Measurements from ENCODE around the gene PRKACA.
A peak's percentile ranks its signal among the peaks of the same experiment; 100 is the strongest.

The PRKACA gene

GRCh38 chr19:14073925-14074838 is 43.4 kb downstream of the PRKACA start:
- no peaks in the 10 kb centered on the region for H3K36me3 ChIP-seq (ENCODE audit: control insufficient read depth, insufficient read depth, low read length, severe bottlenecking)
- peak overlapping the region; percentile 88 for H3K4me3 ChIP-seq (ENCODE audit: low read length)
- no peaks in the 10 kb centered on the region for H3K27me3 ChIP-seq (replicated peaks; ENCODE audit: control insufficient read depth, insufficient read depth, low read length)
- peak overlapping the region; percentile 87 for H3K9ac ChIP-seq (ENCODE audit: low read length)
- peaks cover 35% of the 10 kb centered on the region for H3K4me1 ChIP-seq (ENCODE audit: control insufficient read depth, insufficient read depth, low read length)
- no peaks in the 10 kb centered on the region for H3K9me3 ChIP-seq (ENCODE audit: control insufficient read depth, low read length)
- DNase-seq (ENCODE audit: low read depth) = peak; percentile 62

- peak; percentile 89 for DNase-seq (ENCODE audit: low read depth)
- Histone ChIP-seq H3K36me3 (ENCODE audit: control insufficient read depth, insufficient read depth, low read length, severe bottlenecking) (no peaks in the 10 kb centered on the region), H3K9me3 (ENCODE audit: control insufficient read depth, low read length) (no peaks in the 10 kb centered on the region), H3K9ac (ENCODE audit: low read length) (peak overlapping the region; percentile 87), H3K4me1 (ENCODE audit: control insufficient read depth, insufficient read depth, low read length) (peaks cover 31% of the 10 kb centered on the region), H3K27me3 (replicated peaks; ENCODE audit: control insufficient read depth, insufficient read depth, low read length) (no peaks in the 10 kb centered on the region), H3K4me3 (ENCODE audit: low read length) (peak overlapping the region; percentile 88)
Observed at GRCh38 chr19:14073261-14073924, 44.2 kb downstream of the PRKACA start.

GRCh38 chr19:14072535-14073260 is 44.9 kb downstream of the PRKACA start, which contains the start of gene MISP3:
MISP3 (plus strand) TSS chr19:14072786; CDS start chr19:14073310, 524 bp downstream.
- peak within 1 kb of the TSS; percentile 87 for H3K9ac ChIP-seq (ENCODE audit: low read length)
- no peaks in the 10 kb centered on the region for H3K36me3 ChIP-seq (ENCODE audit: control insufficient read depth, insufficient read depth, low read length, severe bottlenecking)
- peak; percentile 50 for DNase-seq (ENCODE audit: low read depth)
- H3K9me3 ChIP-seq (ENCODE audit: control insufficient read depth, low read length) = no peaks in the 10 kb centered on the region
- peaks cover 29% of the 10 kb centered on the region for H3K4me1 ChIP-seq (ENCODE audit: control insufficient read depth, insufficient read depth, low read length)
- no peaks in the 10 kb centered on the region for H3K27me3 ChIP-seq (replicated peaks; ENCODE audit: control insufficient read depth, insufficient read depth, low read length)
- H3K4me3 ChIP-seq (ENCODE audit: low read length) = peak within 1 kb of the TSS; percentile 88

GRCh38 chr19:14070268-14071050 is 47.1 kb downstream of the PRKACA start:
- no peaks in the 10 kb centered on the region for H3K9me3 ChIP-seq (ENCODE audit: control insufficient read depth, low read length)
- DNase-seq (ENCODE audit: low read depth) = no peak
- H3K27me3 ChIP-seq (replicated peaks; ENCODE audit: control insufficient read depth, insufficient read depth, low read length) = no peaks in the 10 kb centered on the region
- H3K36me3 ChIP-seq (ENCODE audit: control insufficient read depth, insufficient read depth, low read length, severe bottlenecking) = no peaks in the 10 kb centered on the region
- H3K4me3 ChIP-seq (ENCODE audit: low read length) = no peak overlapping the region
- H3K9ac ChIP-seq (ENCODE audit: low read length) = no peak overlapping the region
- peaks cover 28% of the 10 kb centered on the region for H3K4me1 ChIP-seq (ENCODE audit: control insufficient read depth, insufficient read depth, low read length)

GRCh38 chr19:14066134-14066533 is 51.4 kb downstream of the PRKACA start:
- Histone ChIP-seq H3K9ac (ENCODE audit: low read length) (no peak overlapping the region), H3K36me3 (ENCODE audit: control insufficient read depth, insufficient read depth, low read length, severe bottlenecking) (no peaks in the 10 kb centered on the region)
- DNase-seq (ENCODE audit: low read depth) = no peak

GRCh38 chr19:14063105-14063504 is 54.5 kb downstream of the PRKACA start:
- no peaks in the 10 kb centered on the region for H3K9me3 ChIP-seq (ENCODE audit: control insufficient read depth, low read length)
- DNase-seq (ENCODE audit: low read depth) = no peak

More at GRCh38 chr19:14066134-14066533, 51.4 kb downstream of the PRKACA start:
- peaks cover 4% of the 10 kb centered on the region for H3K27me3 ChIP-seq (replicated peaks; ENCODE audit: control insufficient read depth, insufficient read depth, low read length)
- H3K9me3 ChIP-seq (ENCODE audit: control insufficient read depth, low read length) = no peaks in the 10 kb centered on the region
- peaks cover 3% of the 10 kb centered on the region for H3K4me1 ChIP-seq (ENCODE audit: control insufficient read depth, insufficient read depth, low read length)
- H3K4me3 ChIP-seq (ENCODE audit: low read length) = no peak overlapping the region

GRCh38 chr19:14062558-14062855 is 55.1 kb downstream of the PRKACA start:
- Histone ChIP-seq H3K4me1 (ENCODE audit: control insufficient read depth, insufficient read depth, low read length) (peaks cover 5% of the 10 kb centered on the region), H3K4me3 (ENCODE audit: low read length) (no peak overlapping the region), H3K27me3 (replicated peaks; ENCODE audit: control insufficient read depth, insufficient read depth, low read length) (peaks cover 31% of the 10 kb centered on the region), H3K9ac (ENCODE audit: low read length) (no peak overlapping the region), H3K36me3 (ENCODE audit: control insufficient read depth, insufficient read depth, low read length, severe bottlenecking) (no peaks in the 10 kb centered on the region), H3K9me3 (ENCODE audit: control insufficient read depth, low read length) (no peaks in the 10 kb centered on the region)
- DNase-seq (ENCODE audit: low read depth) = no peak

More at GRCh38 chr19:14063105-14063504, 54.5 kb downstream of the PRKACA start:
- Histone ChIP-seq H3K9ac (ENCODE audit: low read length) (no peak overlapping the region), H3K36me3 (ENCODE audit: control insufficient read depth, insufficient read depth, low read length, severe bottlenecking) (no peaks in the 10 kb centered on the region), H3K4me1 (ENCODE audit: control insufficient read depth, insufficient read depth, low read length) (peaks cover 5% of the 10 kb centered on the region), H3K27me3 (replicated peaks; ENCODE audit: control insufficient read depth, insufficient read depth, low read length) (peaks cover 29% of the 10 kb centered on the region), H3K4me3 (ENCODE audit: low read length) (no peak overlapping the region)

- H3K9ac ChIP-seq (ENCODE audit: low read length) = no peak within 1 kb of the TSS
- H3K4me1 ChIP-seq (ENCODE audit: control insufficient read depth, insufficient read depth, low read length) = peaks cover 5% of the 10 kb centered on the region
- no peaks in the 10 kb centered on the region for H3K36me3 ChIP-seq (ENCODE audit: control insufficient read depth, insufficient read depth, low read length, severe bottlenecking)
- no peak for DNase-seq (ENCODE audit: low read depth)
- no peaks in the 10 kb centered on the region for H3K9me3 ChIP-seq (ENCODE audit: control insufficient read depth, low read length)
- peaks cover 31% of the 10 kb centered on the region for H3K27me3 ChIP-seq (replicated peaks; ENCODE audit: control insufficient read depth, insufficient read depth, low read length)
- H3K4me3 ChIP-seq (ENCODE audit: low read length) = no peak within 1 kb of the TSS
Observed at GRCh38 chr19:14061751-14062557, 55.6 kb downstream of the PRKACA start, which contains the start of gene PALM3. PALM3 (minus strand) TSS chr19:14062076; CDS start chr19:14061980, 96 bp downstream.

- no peak for DNase-seq (ENCODE audit: low read depth)
- H3K36me3 ChIP-seq (ENCODE audit: control insufficient read depth, insufficient read depth, low read length, severe bottlenecking) = no peaks in the 10 kb centered on the region
- H3K9ac ChIP-seq (ENCODE audit: low read length) = no peak overlapping the region
- peaks cover 31% of the 10 kb centered on the region for H3K27me3 ChIP-seq (replicated peaks; ENCODE audit: control insufficient read depth, insufficient read depth, low read length)
- H3K9me3 ChIP-seq (ENCODE audit: control insufficient read depth, low read length) = no peaks in the 10 kb centered on the region
- H3K4me1 ChIP-seq (ENCODE audit: control insufficient read depth, insufficient read depth, low read length) = peaks cover 5% of the 10 kb centered on the region
- H3K4me3 ChIP-seq (ENCODE audit: low read length) = no peak overlapping the region
Observed at GRCh38 chr19:14061081-14061749, 56.3 kb downstream of the PRKACA start.

Measured in adipocyte (in vitro differentiated cells).